GM10266 (cell line): ENCODE measurements around the gene VSIG10L2.

Experiments used
- DNase-seq: peaks from one replicate; pipeline ENCODE4 v3.0.0; 2012; ENCODE audit errors: extremely low spot score
- TF ChIP-seq, protein P1 (sequence below): IDR thresholded peaks from 2 replicates; pipeline ENCODE4 v1.5.1; 2012; ENCODE audit warnings: mild to moderate bottlenecking, low read depth; ENCODE audit not compliant: control insufficient read depth, insufficient read depth; ENCODE audit errors: missing control alignments

VSIG10L2 gene

DNA sequence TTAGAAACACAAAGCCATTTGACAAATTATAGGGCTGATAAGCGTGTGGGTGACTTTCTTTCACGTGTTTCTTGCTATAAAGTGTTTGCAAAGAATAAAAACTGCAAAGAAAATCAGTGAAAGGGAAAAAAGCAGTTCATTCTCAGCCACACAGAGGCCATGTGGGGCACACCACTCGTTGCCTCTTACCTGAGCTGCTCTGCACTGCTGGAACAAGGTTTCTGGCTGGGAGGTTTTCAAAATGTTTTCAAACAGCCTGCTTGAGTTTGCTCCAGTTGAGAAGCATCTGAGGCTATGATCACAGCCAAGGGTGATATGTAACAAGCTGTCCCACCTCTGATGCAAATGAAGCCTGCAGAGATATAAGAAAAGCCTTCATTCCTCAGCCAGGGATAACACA is 14.7 kb upstream of the VSIG10L2 start:
- TF ChIP-seq, protein P1, sequence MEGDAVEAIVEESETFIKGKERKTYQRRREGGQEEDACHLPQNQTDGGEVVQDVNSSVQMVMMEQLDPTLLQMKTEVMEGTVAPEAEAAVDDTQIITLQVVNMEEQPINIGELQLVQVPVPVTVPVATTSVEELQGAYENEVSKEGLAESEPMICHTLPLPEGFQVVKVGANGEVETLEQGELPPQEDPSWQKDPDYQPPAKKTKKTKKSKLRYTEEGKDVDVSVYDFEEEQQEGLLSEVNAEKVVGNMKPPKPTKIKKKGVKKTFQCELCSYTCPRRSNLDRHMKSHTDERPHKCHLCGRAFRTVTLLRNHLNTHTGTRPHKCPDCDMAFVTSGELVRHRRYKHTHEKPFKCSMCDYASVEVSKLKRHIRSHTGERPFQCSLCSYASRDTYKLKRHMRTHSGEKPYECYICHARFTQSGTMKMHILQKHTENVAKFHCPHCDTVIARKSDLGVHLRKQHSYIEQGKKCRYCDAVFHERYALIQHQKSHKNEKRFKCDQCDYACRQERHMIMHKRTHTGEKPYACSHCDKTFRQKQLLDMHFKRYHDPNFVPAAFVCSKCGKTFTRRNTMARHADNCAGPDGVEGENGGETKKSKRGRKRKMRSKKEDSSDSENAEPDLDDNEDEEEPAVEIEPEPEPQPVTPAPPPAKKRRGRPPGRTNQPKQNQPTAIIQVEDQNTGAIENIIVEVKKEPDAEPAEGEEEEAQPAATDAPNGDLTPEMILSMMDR: no peak
- no peak for DNase-seq

DNA sequence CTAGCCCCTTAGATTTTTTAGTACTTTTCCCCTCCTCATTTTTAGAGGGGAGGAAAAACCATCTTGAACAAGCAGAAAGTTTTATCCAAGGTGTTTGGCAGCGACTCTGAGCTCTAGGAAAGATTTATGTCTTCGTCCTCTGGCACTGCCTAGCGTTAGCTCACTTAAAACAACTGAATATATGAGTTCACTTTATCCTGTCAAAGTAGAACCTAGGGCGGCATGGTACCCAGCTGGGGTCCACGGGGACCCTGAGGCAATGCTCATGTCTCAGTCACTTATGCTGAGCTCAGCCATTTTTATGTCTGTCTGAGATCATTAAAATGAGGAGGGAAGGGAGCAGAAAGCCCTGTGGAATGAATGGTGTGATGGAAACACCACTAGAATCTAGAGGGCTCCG is 14.2 kb upstream of the VSIG10L2 start:
- TF ChIP-seq, protein P1: no peak
- DNase-seq: no peak

- no peak for DNase-seq
- TF ChIP-seq, protein P1: no peak
These were observed 13.5 kb upstream of the VSIG10L2 start for GRCh38 chr11:125932301-125932700.

- TF ChIP-seq, protein P1: no peak
- DNase-seq: no peak
These were observed 12.6 kb upstream of the VSIG10L2 start for GRCh38 chr11:125933030-125933813.

DNA sequence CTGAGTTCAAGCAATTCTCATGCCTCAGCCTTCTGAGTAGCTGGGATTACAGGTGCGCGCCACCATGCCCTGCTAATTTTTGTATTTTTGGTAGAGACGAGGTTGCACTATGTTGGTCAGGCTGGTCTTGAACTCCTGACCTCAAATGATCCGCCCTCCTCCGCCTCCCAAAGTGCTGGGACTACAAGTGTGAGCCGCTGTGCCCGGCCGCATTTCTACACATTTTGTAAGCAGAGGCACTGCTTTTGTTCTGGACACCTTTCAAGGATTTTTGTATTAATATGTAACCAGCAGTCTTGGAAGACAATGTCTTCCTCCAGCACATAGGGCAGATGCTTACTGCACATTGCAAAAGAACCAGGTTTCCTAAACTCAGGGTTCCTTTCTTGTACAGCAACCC is 11.4 kb upstream of the VSIG10L2 start:
- TF ChIP-seq, protein P1: no peak
- no peak for DNase-seq

DNA sequence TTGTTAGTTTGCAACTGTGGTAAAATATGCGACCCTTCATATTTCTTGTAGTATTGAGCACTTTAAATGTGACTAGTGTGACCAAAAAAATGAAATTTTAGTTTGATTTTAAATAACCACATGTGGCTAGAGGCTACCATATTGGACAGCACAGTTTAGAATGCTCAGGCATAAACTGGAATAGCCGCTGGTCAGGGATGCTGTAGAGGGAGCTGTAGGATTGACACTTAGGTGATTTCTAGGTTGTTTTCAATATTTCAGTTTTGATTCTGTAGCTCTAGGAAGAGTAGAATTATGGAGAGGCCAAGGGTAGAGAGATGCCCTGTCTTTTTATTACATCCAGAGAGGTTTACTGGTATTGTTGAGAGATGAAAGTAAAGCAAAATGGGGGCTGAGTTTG is 10.8 kb upstream of the VSIG10L2 start:
- DNase-seq: no peak
- TF ChIP-seq, protein P1: no peak

DNA sequence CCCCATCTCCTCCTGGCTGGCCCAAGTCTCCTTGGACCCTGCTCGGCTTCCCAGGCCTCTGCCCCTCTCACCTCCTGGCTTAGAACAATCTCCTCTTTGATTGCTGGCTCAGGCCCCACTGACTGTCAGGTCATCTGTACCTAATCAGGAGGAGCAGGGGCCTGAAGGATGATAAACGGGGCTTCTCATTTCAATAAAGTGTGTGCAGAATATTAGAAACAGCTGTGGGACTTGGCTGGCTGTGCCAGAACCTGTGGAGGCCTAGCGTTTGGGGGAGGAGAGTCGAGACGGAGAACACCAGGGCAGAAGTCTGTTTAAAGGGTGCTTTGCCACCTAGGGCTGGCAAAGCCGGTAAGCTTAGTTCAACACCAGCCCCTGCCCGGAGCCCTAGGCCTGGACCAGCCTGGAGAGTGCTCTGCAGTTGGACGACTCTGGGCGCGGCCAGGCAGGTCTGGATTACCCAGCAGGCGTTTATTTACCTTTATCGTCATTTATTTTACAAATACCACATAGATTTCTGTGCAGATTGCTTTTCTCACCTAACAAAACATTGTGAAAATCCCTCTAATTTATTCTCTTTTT is 10.1 kb upstream of the VSIG10L2 start:
- no peak for DNase-seq
- TF ChIP-seq, protein P1: no peak
